A204.1 (cell line): ENCODE measurements around the gene LHFPL3.

Experiments
- FAIRE-seq: peaks from 2 replicates; lab custom pipeline; 2012; peaks lifted over from hg19 to GRCh38; lab: Jason Lieb, UNC

LHFPL3 gene

GRCh38 chr7:104803931-104804330 is 475.5 kb downstream of the LHFPL3 start:
- no peak for FAIRE-seq

DNA sequence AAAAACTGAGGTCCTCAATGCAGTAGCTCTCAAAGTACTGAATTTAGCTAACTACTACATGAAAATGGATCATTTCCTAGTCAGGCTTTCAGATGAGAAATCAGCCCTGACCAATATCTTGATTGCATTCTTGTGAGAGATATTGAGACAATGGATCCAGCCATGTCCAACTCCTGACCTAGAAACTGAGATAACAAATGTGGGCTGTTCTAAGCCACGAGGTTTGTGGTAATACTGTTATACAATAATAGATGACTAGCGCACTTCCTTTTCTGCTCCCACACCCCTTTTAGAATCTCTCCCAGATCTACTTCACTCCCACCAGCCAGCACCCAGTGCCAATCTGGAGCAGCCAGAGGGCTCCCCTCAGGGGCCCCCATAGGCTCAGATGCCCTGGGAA is 476.3 kb downstream of the LHFPL3 start:
- no peak for FAIRE-seq

GRCh38 chr7:104805449-104806317 is 477.3 kb downstream of the LHFPL3 start:
- no peak for FAIRE-seq

DNA sequence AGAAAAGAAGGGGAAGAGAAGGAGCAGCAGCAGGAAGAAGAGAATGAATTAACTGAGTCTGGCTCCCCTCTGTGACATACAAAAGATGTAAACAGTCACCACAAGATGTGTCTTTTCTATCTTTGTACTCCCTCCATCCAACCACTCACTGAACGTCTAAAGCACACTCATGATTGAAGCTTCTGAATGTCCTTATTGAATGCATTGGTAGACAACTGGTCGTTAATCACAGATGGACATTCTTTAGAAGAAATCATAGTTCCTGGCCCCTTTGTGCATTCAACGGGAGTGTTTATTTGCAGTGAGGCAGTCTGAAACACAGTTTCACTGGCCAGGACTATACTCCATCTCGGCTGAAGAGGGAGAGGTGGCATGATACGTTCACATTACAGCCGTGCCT is 479.3 kb downstream of the LHFPL3 start:
- no peak for FAIRE-seq

- FAIRE-seq: no peak
Observed at GRCh38 chr7:104809906-104810305, 481.5 kb downstream of the LHFPL3 start.

DNA sequence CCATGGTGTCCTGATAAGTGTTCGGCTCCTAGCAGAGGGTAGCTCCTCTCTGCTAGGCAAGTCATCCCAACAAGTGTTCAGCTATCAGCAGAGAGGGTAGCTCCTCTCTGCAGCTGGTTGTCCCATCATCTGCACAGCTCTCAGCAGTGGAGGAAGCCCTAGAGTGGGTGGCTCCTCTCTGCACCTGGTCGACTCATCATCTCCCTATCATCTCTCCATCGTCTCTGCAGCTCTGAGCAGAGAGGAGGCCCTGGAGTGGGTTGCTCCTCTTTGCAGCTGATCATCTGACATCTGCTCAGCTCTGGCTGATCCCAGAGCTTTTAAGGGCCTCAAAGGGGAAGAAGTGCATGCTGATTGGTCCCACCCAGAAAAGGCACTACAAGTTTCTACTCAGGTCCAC is 485.7 kb downstream of the LHFPL3 start:
- FAIRE-seq: no peak

- FAIRE-seq: no peak
Observed at GRCh38 chr7:104814671-104815400, 486.4 kb downstream of the LHFPL3 start.

DNA sequence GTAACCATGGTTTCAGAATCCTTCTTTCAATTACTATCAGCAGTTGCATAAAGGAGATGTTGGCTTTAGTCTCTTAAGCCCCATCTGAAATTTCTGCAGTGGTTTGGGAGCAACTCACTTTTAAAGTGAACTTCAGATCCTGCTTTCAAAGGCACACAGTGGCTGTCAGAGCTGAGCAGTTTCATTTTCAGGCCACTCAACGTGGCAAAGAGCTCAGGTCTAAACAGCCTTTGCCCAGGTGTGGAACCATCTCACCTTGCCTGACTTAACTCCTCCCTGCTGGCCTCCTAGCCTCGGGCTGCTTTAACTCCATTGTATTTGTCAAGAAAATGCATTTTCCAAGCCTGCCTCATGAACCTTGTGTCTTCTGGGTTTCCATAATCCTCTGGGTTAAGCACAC is 488.1 kb downstream of the LHFPL3 start:
- FAIRE-seq: no peak

DNA sequence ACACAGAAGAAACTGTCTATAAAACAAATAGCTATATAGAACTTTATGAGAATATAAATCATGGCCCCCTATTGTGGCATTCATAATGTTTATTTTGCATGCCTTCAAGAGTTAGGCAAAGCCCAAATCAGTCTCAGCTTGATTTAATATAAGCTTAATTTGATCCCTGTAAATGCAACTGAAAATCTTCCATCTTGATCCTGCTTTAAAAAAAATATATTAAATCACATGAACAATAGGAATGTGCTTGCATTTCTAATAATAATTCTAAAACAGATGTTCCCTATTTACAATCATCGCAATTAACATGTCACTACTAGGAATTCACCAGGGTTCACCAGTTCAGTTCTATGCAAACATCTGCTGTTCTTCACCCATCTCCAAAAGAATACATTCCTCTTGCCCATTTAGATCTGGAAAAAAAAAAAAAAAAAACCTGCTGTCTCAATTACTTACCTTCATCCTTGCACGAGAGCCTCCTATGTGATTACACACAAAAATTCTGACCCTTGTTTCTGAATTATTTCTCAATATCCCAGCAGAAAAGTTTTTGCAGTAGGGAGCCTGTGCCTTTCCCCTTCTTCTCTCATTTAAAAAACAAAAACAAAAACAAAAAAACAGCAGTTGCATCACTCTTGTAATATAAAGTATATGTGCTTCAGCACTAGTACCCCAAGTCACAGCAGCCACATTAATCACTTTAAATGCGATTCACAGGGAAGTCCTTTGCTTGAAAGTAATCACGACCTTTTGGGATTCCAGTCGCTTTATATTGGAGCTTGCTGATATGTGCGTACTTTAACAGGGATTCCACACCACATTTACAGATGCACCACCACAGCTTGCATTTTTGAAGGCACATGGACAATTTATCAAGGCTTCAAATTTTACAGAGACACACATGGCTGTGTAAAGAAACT is 490.8 kb downstream of the LHFPL3 start:
- no peak for FAIRE-seq

DNA sequence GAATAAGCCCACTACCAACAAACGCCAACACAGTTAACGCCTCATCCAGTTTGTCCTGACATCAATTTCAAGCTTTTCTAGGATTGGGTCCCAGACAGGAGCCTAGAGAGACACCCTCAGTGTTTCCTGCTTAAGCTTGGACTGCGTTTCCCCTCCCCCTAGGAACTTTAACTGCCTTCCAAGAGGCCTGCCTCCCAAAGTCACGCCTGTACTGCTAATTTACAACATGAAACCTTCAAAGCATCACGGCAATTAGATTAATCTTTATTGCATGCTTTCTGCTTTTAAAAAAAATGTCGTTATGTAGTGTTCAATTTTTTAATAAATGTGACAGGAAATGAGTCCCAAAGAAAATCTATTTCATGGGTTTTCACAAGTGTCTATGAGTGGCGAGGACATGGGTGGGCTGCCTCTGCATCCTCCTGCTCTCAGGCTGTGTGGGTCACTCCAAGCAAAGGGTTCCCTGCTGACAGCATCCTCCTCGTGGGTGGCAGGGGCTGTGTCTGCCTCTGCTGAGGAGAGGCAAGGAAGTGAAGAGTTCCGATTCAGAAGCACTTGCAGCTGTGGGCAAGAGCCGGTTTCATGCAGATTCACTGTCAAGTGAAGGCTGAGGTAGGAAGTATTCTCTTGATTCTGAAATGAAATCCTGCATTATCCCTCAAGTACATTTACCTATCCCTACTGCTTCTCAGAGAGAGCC is 492.6 kb downstream of the LHFPL3 start:
- no peak for FAIRE-seq

DNA sequence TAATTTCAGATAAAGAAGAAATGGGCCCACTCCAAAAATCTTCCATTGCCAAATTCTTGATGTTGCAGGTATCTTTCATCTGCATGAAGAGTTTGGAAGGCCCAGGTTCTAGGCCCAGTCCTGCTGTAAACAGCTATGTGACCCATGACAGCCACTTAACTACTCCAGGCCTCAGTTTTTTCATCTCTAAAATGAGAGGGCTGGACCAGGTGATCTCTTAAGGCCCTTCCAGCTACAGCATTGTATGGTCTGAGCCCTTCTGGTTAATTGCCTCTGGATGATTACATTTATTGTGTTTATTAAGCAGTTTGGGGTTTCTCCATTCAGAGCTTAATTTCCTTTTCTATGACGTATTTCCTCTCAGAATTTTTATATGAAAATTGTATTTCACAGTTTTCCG is 494.8 kb downstream of the LHFPL3 start:
- FAIRE-seq: no peak

GRCh38 chr7:104825099-104825498 is 496.7 kb downstream of the LHFPL3 start:
- FAIRE-seq: no peak

- no peak for FAIRE-seq
Observed at GRCh38 chr7:104826135-104826534, 497.7 kb downstream of the LHFPL3 start.

GRCh38 chr7:104836976-104837375 is 508.6 kb downstream of the LHFPL3 start:
- no peak for FAIRE-seq

DNA sequence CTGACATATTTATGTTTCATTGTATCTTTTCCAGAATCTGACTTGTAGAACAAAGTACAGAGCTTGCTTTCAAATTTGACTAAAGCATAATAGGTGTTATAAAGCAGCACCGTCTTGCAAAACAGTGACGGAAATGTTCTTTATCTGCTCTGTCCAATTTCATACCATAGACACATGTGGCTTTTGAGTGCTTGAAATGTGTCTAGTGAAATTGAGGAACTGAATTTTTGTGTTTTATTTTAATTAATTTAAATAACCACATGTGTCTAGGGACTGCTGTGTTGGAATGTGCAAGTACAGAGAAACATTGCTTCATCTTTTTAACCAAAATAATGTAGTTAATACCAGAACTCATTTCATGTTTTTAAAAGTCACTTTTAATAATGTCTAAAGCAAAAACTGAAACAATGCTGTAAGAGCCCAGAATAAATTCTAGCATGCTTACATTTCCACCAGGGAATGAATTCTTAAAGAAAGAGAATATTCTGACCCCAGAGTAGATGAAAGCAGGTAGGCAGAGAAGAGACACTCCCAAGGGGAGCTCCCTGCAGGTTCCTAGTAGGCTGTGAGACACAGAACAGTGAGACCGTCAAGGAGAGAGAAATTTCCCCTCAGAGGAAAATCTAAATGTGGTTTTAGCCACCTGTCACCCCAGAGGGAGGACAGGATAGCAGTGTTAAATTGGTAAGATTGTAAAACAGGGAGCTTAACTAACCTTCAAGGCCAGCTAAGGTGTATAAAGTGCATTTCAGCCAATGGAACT is 510.3 kb downstream of the LHFPL3 start:
- FAIRE-seq: no peak

GRCh38 chr7:104839842-104840241 is 511.4 kb downstream of the LHFPL3 start:
- FAIRE-seq: peak; percentile 84

DNA sequence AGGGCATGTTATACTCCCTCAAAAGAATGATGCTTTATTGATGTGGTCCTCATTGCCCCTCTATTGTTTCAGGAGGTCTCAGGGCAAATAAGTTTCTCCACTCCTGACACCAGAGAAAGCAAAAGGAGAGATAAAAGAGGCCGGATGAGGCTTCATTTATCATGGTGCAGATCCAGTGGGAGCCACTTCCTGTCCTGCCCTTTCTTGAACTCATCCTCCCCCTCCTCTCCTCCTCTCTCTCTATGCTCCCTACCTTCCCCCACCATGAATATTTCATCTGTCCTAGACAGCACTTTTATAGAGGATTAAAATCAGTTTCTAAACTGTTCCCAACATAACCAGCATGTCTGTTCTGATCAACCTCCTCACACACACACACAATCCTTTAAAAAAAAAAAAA is 513.4 kb downstream of the LHFPL3 start:
- FAIRE-seq: no peak

- FAIRE-seq: no peak
Observed at GRCh38 chr7:104843198-104843597, 514.8 kb downstream of the LHFPL3 start.

DNA sequence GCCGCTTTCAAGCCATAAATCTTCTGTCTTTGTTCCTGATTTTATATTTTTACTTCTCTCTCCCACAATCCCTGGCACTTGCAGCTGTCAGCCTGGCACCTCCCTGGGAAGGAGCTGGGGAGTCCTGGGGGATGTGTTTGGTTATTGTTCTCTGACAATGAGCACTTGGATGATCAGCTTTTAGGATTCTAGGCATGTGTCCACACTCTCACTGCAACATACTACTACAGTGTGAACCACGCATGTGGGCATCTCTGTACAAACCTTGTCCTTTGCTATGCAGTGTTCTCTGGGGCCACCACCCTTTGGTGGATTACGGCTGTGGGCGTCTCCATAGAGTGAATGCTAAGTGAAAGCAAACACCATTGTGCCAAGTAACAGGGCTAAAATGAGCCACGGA is 517.2 kb downstream of the LHFPL3 start:
- no peak for FAIRE-seq

DNA sequence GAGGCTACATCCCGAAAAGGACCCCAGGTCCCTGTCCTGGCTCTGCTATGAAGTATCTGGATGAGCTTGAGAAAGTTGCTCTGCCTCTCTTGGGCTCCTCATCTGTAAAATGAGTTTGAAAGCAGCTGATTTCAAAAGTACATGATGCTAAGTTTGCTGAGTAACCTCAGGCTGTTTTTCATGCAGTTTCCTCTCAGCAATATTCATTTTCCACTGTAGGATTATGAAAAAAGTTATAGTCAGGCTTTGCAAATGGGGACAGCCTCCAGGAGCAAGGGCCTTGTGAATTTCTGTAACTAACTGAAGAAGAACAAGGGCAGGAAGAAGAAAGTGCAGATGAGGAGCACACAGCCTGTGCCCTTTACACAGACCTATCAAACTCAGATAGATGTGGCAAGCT is 518.3 kb downstream of the LHFPL3 start:
- no peak for FAIRE-seq
